T-helper 22 cell (primary cell): Measurements from ENCODE around the gene LRRC30.

Experiments
- DNase-seq: peaks from one replicate; pipeline ENCODE4 v3.0.0-alpha.2; 2020; ENCODE audit warnings: low read depth

LRRC30 gene

GRCh38 chr18:7237673-7238272 lies 6.9 kb downstream of the LRRC30 start:
- no peak for DNase-seq

DNA sequence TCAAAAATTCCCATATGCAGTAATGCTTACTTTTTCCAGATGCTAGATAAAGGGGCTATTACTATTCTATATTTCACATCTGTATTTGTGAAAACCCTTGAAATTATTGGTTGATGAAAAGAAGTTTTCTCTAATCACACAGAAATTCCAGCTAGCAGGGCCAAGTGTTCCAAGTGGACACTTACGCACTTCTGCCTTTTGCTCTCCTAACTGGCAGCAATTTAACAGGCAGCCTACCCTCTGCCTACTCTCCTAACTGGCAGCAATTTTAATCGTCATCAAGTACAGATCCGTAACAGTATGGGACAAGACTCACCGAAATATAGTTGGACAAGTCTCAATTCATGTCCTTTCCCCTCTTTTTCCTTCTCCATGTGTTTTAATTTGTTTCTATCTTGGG lies 12.0 kb downstream of the LRRC30 start:
- no peak for DNase-seq

DNA sequence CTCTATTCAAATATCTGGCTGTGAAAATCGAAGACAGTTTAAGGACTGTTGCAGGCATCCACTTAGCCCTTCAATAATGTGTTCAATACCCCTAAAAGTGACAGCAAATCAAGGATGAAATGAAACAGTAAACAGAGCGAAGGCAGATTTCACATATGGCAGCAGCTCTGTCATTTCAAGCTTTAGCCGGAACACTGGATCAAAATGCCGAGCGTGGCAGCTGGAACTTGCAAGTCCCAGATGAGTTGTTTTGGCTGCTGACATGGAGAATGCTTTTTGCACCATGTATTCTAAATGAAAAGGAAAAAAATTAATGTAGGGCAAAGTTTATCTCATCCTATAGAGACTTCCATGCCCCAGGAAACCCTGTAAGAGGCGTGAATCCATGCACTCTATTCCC lies 18.0 kb downstream of the LRRC30 start:
- no peak for DNase-seq

- no peak for DNase-seq
These were observed 23.3 kb downstream of the LRRC30 start for GRCh38 chr18:7254163-7254562.

GRCh38 chr18:7255054-7255453 lies 24.2 kb downstream of the LRRC30 start:
- DNase-seq: no peak

DNA sequence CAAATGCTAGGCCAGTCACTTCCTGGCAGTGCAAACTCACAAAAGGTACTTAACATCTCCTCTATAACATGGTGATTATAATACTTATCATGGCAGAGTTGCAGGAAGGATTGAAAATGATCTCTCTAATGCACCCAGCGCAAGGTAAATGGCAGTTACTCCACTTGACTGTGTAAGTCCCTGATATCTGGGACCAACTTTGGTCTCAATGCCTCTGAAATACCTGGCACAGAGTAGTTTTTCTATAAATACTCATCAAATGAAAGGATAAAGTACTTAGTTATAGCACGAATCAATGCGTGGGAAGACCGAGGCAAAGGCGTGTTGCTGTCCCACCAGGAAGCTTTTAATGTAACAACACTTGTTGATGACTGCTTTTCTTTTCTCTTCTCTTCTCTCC lies 24.8 kb downstream of the LRRC30 start:
- no peak for DNase-seq

DNA sequence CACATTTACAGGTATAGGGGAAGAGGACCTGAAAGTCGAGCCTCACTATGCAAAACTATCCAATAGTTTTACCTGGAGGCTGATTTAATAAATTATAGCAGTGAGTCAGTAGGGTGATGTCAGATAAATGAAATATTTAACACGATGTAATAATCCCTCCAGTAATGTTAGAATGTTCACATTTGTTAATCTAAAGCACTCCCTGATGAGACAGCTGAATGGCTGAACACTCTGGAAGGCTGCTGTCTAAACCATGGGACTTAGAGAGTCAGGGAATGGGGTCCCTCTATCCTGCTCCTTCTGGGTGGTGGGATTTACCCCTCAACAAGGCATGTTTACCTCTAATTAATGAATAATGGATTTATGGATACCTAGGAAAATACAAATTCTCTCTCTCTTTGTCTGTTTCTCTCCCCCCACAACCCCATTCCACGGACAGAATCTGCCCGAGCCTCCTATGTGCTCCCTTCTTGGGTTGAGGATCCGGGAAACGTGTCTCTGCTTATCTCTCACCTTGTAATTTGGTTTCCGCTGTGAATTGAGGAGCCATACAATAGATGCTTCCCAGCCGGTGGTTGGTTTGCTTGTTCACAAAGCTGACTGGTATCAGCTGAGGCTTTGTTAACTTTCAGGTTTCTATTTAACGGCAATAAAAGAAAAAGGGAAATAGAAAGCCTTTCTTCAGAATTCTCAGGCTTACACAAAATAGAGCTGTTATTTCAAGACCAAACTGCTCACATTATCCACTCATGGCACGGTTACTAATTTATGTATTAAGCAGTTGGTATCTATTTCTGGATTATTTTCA lies 25.9 kb downstream of the LRRC30 start:
- no peak for DNase-seq

DNA sequence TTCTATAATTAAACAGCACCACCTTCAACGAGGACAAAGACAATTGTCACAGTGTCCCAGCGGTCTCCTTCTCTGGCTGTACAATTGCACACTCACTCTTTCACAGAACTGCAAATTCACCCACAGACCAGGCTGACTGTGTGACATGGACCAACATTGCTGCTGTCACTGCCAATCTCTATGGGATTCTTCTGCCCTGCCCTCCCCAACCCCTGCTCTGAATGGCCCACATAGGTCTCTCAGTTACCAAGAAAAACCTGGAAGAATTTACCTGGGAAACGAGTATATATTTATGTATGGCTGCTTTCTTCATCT lies 26.5 kb downstream of the LRRC30 start:
- DNase-seq: no peak

GRCh38 chr18:7259475-7259874 lies 28.6 kb downstream of the LRRC30 start:
- no peak for DNase-seq

GRCh38 chr18:7261199-7261598 lies 30.3 kb downstream of the LRRC30 start:
- DNase-seq: no peak

DNA sequence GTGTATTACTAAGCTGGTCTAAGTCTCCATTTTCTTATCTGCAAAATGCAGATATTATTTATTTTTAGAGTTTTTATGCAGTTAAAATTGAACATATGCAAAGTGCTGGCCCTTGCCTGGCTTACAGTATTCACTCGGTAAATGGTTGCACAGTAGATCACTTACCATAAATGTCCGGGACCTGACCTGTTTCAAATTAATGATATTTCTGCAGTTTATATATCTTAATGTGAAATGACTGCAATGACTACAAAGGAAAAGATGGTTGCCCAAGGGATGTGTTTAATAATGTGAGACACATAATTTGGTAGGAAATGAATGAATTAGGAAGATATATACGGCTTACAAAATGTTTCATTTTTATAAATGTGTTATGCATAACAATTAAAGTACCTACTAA lies 37.1 kb downstream of the LRRC30 start:
- no peak for DNase-seq

DNA sequence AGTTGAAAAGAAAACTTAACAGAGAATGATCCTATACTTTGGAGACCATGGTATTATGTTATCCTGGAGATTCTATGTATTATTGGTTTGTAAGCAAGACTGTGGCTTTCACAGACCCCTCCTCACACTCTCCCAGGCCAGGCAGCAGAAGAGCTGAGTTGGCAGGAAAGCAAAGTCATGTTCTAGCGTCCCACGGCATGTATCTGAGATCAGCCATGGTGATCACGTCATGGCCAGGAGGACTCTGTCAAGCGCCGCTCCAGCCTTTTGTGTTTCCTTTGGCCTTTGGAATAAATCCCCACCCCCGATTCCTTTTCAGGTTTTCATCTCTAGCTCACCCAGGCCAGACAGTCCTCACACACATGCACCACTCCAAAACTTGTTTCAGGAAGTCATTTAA lies 39.1 kb downstream of the LRRC30 start:
- DNase-seq: no peak

DNA sequence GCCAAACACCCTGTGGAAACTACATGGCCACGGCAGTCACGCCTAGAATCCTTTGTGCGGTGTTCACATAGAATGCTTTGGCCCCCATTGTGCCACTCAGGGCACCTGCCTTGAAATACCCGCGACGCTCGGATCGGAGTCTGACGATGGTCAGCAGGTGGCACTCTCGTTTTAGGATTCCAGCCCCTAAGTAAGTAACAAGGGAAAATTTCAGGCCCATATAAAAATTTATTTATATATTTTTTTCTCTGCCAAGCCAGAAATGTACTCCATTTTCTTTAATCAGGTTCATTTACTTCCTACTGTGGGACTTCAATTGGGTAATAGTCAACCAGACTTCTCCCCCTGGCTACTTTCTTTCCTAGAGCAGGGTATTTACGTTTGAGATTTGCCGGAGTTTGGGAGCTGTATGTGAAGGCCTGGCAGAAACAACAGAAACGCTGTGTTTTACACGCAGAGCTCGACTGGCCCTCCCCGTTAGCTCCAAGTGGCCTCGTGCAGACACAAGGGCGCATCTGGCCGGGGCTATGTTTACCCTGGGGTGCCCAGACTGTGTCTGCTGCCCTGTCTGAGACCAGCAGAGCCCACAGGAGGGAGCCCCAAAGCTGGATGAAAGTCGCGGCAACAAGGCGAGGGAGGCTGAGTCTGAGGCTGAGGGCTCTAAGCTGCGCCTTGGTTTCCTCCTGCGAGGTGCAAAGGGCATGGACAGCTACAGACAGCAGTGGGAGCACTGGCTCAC lies 41.6 kb downstream of the LRRC30 start:
- no peak for DNase-seq

DNA sequence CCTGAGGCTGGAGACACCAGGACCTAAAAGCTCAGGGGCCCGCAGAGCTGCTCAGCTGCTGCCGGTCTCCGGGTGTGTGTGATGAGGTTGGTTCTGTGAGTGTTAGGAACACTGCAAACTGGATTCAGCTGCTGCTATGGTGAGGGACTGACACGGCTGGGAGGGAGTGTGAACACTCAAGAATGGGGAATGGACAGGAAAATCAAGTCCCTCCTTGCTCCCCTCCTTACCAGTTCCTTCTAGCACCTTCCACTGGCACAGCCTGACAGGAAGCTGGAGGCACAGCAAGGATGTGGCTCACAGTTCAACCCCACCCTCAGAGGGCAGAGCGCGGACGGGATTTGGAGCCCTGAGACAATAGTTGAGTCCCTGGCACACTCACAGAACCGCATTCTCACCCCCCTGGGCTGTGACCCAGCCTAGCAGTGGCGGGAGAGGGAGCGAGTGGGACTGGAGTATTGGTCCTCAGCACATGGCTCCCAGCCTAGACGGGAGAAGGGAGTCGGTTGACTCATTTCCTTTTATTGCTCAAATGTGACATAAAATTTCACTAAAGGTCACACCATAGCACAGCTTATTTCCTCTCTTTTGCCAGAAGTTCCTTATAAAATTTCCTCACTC lies 42.5 kb downstream of the LRRC30 start:
- no peak for DNase-seq

- no peak for DNase-seq
These were observed 50.7 kb downstream of the LRRC30 start for GRCh38 chr18:7281579-7281978.
